ENCODE data around the gene NSMCE1. TPM values are rescaled to one million over a fixed set of nuclear protein-coding genes. Genes with fewer than 3 reads are reported as not detected.

NSMCE1 gene
- total RNA-seq (2022; extraction: Qiagen RNA extraction), result 54.5 to 61.1 TPM (median 55.1 TPM) in 5 replicates

DNA sequence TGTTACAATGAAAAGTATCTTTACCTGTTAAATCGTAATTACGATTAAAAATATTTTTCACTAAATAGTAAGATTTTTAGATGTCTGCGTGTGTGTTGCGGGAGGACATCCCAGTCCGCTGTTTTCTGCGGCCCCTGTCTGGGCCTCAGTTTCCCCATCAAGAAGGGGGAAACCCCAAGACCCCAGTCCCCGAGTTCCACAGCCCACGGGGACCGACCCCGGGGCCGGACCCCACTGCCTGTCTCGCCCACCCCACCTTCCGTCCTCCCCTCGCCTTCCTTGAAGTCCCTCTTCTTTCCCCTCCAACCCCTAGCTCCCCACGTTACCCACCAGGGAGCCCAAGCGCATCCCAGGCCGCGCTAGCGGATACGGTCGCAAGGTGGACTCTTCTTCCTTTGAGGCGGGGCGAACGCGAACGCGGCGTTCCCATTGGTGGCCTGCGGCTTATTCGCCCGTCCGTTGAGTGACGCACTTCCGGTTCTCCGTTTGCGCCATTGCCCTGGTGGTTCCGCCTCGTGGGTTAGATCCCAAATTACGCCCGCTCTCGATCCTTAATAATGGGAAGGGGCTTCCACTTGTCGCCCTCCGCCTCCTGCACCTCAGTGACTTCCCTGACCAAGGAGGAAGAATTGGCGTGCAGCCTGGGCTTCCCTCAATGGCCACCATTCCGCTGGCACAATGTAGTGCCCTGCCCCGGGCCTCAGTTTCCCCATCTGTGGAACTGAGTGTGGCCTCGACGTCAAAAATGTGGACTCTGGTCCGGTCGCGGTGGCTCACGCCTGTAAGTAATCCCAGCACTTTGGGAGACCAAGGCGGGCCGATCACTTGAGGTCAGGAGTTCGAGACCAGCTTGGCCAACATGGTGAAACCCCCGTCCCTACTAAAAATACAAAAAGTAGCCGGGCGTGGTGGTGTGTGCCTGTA, at the start of gene NSMCE1:
Gene NSMCE1, minus strand, starts transcription at position 397 of the 924 bp plus-strand sequence. CDS start 11,202 bp downstream, outside the sequence.

DNA sequence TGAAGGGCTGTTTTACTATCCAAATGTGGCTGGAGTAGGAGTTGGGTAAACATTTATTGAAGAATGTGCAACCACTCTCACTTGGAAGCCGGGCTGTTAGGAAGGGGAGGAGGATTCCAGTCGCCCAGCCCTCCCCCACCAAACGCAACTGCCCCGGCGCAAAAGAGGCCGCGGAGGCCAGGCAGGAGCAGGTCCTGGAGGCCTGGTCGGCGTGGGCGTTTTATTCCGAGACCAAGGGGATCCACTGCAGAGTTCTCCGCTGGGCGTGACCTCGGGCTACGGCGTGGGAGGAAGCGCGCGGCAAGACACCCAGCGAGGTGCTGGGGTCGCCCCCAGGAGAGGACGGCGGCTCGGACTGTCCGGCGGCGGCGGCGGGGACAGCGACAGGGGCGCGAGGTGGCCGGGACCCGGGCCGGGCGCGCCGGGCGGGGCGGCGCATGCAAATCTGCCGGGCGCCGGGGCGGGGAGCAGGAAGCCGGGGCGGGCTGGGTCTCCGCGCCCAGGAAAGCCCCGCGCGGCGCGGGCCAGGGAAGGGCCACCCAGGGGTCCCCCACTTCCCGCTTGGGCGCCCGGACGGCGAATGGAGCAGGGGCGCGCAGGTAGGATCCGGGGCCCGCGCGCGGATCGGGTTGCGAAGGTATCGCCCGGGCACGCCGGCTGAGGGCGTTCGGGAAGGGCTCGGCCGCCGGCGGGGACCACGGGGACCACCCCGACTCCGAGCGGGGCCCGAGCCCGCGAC, 45.0 kb upstream of the NSMCE1 start, which contains the start of gene IL4R:
Gene IL4R, plus strand, starts transcription at position 553 of the 739 bp plus-strand sequence. CDS start 26,230 bp downstream, outside the sequence.

GRCh38 chr16:27203507-27204311, 64.9 kb downstream of the NSMCE1 start, which contains the start of gene KDM8:
Gene KDM8, plus strand, starts transcription at chr16:27203526. Its CDS starts 6,598 bp downstream, at chr16:27210124.

Other genes starting within 250 kb of the NSMCE1 start
- not detected in 5 replicates for gene C16orf82, start 201.8 kb downstream of the NSMCE1 start, total RNA-seq (2022; extraction: Qiagen RNA extraction)
- gene KDM8, start 65.2 kb downstream of the NSMCE1 start, total RNA-seq (2022; extraction: Qiagen RNA extraction), result 1.7 to 2.8 TPM (median 2.6 TPM) in 5 replicates
- 25.1 to 33.0 TPM (median 28.8 TPM) in 5 replicates for gene IL4R, start 45.2 kb upstream of the NSMCE1 start, total RNA-seq (2022; extraction: Qiagen RNA extraction)
- 0.02 to 0.04 TPM (median 0.02 TPM) in 3 of 5 replicates, not detected in the others for gene IL21R, start 133.4 kb upstream of the NSMCE1 start, total RNA-seq (2022; extraction: Qiagen RNA extraction)